Panc1 (cell line): ENCODE data around the gene TICAM2. TPM values are rescaled to one million over a fixed set of nuclear protein-coding genes. Genes with fewer than 3 reads are reported as not detected.

Experiments used
- ATAC-seq: fragments of 200-7000 bp; cut with Tn5 transposase; 2 replicates; pipeline ENCODE4 v1.9.1; 2020; ENCODE audit warnings: mild to moderate bottlenecking, moderate library complexity
- BruUV-seq: library from RNA; stranded (reverse); fragments of 400-500 nt; replicated peaks from 2 replicates; lab custom pipeline; 2021; lab: Mats Ljungman, UMichigan
- CTCF ChIA-PET: fragments of 300-600 bp; sonication (Branson Sonifier 250); formaldehyde crosslinking; loops from one replicate; lab custom pipeline; 2022; ENCODE audit warnings: antibody characterized with exemption; lab: Charles Lee
- POLR2A ChIA-PET: fragments of 300-600 bp; sonication (Branson Sonifier 250); formaldehyde crosslinking; loops from one replicate; lab custom pipeline; 2022; ENCODE audit warnings: antibody characterized with exemption; lab: Charles Lee
- DNase-seq: peaks from one replicate; pipeline ENCODE4 v3.0.0-alpha.2; 2010; ENCODE audit warnings: low read depth, low spot score
- H3K27ac ChIP-seq: 2 replicates; pipeline ENCODE4 v1.5.1; 2011; ENCODE audit warnings: mild to moderate bottlenecking, low read length, inconsistent platforms
- H3K27me3 ChIP-seq: fragments of 200-500 bp; sonication (Bioruptor generic); 2 replicates; pipeline ENCODE4 v1.6.0; 2014; ENCODE audit warnings: low read length, inconsistent platforms; ENCODE audit not compliant: control insufficient read depth, insufficient read depth
- H3K36me3 ChIP-seq: fragments of 200-500 bp; sonication (Bioruptor generic); 2 replicates; pipeline ENCODE4 v1.5.1; 2014; ENCODE audit warnings: inconsistent platforms, mild to moderate bottlenecking, low read length, moderate library complexity; ENCODE audit not compliant: control insufficient read depth, insufficient read depth
- H3K4me1 ChIP-seq: 2 replicates; pipeline ENCODE4 v1.5.1; 2011; ENCODE audit warnings: inconsistent platforms, mild to moderate bottlenecking, low read length, moderate library complexity; ENCODE audit not compliant: control insufficient read depth, insufficient read depth
- H3K4me3 ChIP-seq, 2 experiments: 2 replicates each; pipeline ENCODE4 v1.5.1; 2011 to 2012; ENCODE audit warnings: low read depth in 2 of 2, low read length in 2 of 2, mild to moderate bottlenecking in 2 of 2, inconsistent platforms in 1 of 2, moderate library complexity in 1 of 2
- H3K9me3 ChIP-seq: fragments of 200-500 bp; sonication (Bioruptor generic); 2 replicates; pipeline ENCODE4 v1.5.1; 2014; ENCODE audit warnings: low read depth, mild to moderate bottlenecking, inconsistent platforms, low read length, moderate library complexity; ENCODE audit not compliant: control insufficient read depth, insufficient read depth
- CTCF ChIP-seq: fragments of 450-650 bp; IDR thresholded peaks from 2 replicates; pipeline ENCODE4 v1.5.1; 2017; ENCODE audit warnings: mild to moderate bottlenecking
- POLR2AphosphoS5 ChIP-seq: IDR thresholded peaks from 2 replicates; pipeline ENCODE4 v1.6.1; 2012; ENCODE audit warnings: mild to moderate bottlenecking, low read depth, low read length, moderate library complexity
- REST ChIP-seq, 2 experiments: IDR thresholded peaks; 2 replicates each; pipeline ENCODE4 v1.6.1; 2011 to 2012; ENCODE audit warnings: low read depth in 2 of 2, control low read depth in 1 of 2, low read length in 1 of 2, mild to moderate bottlenecking in 1 of 2, moderate library complexity in 1 of 2; ENCODE audit not compliant: insufficient read depth in 1 of 2
- SIN3A ChIP-seq: IDR thresholded peaks from 2 replicates; pipeline ENCODE4 v1.6.1; 2012; ENCODE audit warnings: low read depth, mild to moderate bottlenecking, low read length, moderate library complexity, borderline replicate concordance; ENCODE audit not compliant: insufficient read depth
- TCF7L2 ChIP-seq: IDR thresholded peaks from 2 replicates; pipeline ENCODE4 v1.6.1; 2011; ENCODE audit warnings: mild to moderate bottlenecking, low read depth, low read length, inconsistent platforms
- in situ Hi-C: cut with HindIII; loops from 2 replicates; pipeline ENCODE4 v1.10.0; 2016; ENCODE audit warnings: low sequenced_read_pairs, low pct_unique_long_range_greater_than_20kb
- intact Hi-C: fragments of 100-400 bp; cut with micrococcal nuclease; formaldehyde crosslinking; loops from one replicate; pipeline ENCODE4 v1.10.0; 2022; ENCODE audit not compliant: unreplicated experiment
- total RNA-seq: library from RNA; stranded (reverse); gene quantifications from one replicate; pipeline ENCODE4 v1.2.1, GENCODE V29; 2021; ENCODE audit not compliant: unreplicated experiment

TICAM2 gene
- total RNA-seq, 1 experiment from 2014 or later: 1.6 TPM

DNA sequence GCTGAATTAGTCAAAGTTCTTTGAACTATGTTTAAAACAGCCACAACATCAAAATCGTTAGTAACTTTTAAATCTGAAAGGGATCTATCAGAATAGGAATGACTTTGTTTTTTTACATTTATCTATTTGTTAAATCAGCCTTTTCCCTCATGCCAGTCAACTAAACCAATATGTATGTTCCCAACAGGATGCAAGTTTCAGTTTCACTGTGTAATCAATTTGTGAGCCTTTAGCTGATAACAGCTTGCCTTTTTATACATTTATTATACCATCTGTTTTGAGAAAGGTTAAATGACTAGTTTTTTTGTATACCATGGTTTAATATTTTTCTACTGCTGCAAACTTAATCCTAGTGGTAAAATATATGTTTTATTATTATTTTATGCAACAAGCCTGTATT is 14.6 kb upstream of the TICAM2 start:
- ATAC-seq (no peak), DNase-seq (no peak)
- no peaks in the 10 kb centered on the region for H3K27me3 ChIP-seq
- H3K9me3 ChIP-seq: no peaks in the 10 kb centered on the region
- H3K36me3 ChIP-seq: peaks cover 48% of the 10 kb centered on the region
- in situ Hi-C loops: no loop called here
- no peak overlapping the region for H3K27ac ChIP-seq
- no peaks in the 10 kb centered on the region for H3K4me1 ChIP-seq
- no peak overlapping the region for H3K4me3 ChIP-seq
- intact Hi-C loops: no loop called here
- TF ChIP-seq POLR2AphosphoS5: no peak
- no peak for TF ChIP-seq REST (IDR thresholded peaks at IDR 0.05; ENCODE audit: insufficient read depth in 1 of 2, low read depth in 2 of 2, low read length in 1 of 2)
- TF ChIP-seq CTCF: no peak
- no peak for TF ChIP-seq TCF7L2
- no peak for TF ChIP-seq SIN3A
- POLR2A ChIA-PET: no interaction called here
- no TSS peak for BruUV-seq
- CTCF ChIA-PET: interaction anchor here (0.5 to 1.0 kb wide), 2 partner anchors 43 to 308 kb away, joined by 3 to 4 read pairs; no protein-coding TSS in a partner anchor

- no peak for DNase-seq
- BruUV-seq: no TSS peak
- ChIA-PET CTCF (interaction anchor here (0.5 to 1.0 kb wide), 2 partner anchors 42 to 307 kb away, joined by 3 to 4 read pairs; no protein-coding TSS in a partner anchor), POLR2A (no interaction called here)
- Histone ChIP-seq H3K4me1 (no peaks in the 10 kb centered on the region), H3K36me3 (peaks cover 46% of the 10 kb centered on the region), H3K4me3 (no peak overlapping the region), H3K9me3 (no peaks in the 10 kb centered on the region), H3K27ac (no peak overlapping the region), H3K27me3 (no peaks in the 10 kb centered on the region)
- intact Hi-C loops (no loop called here), in situ Hi-C loops (no loop called here)
- no peak for TF ChIP-seq SIN3A
- no peak for TF ChIP-seq CTCF
- no peak for TF ChIP-seq POLR2AphosphoS5
- no peak for TF ChIP-seq TCF7L2
- TF ChIP-seq REST (IDR thresholded peaks at IDR 0.05; ENCODE audit: insufficient read depth in 1 of 2, low read depth in 2 of 2, low read length in 1 of 2): no peak
- no peak for ATAC-seq
Observed at GRCh38 chr5:115616472-115616871, 14.2 kb upstream of the TICAM2 start.
